GM13976 (cell line): ENCODE results near the gene OSBPL10.

ENCODE experiments used
- DNase-seq: peaks from one replicate; pipeline ENCODE4 v3.0.0; 2012; ENCODE audit warnings: low spot score
- in situ Hi-C: fragments of 300-500 bp; cut with MboI; formaldehyde crosslinking; loops from one replicate; pipeline ENCODE4 v1.12.0; 2022; ENCODE audit warnings: low sequenced_read_pairs, mixed read lengths, inconsistent platforms; ENCODE audit not compliant: unreplicated experiment
- TF ChIP-seq, protein P1 (sequence below): IDR thresholded peaks from 2 replicates; pipeline ENCODE4 v1.5.1; 2012; ENCODE audit warnings: borderline replicate concordance, mild to moderate bottlenecking; ENCODE audit not compliant: insufficient read depth; ENCODE audit errors: extremely low read depth, missing control alignments, control extremely low read depth

The OSBPL10 gene

GRCh38 chr3:31981206-31982181, at the start of gene OSBPL10, which contains the start of gene ZNF860:
Gene OSBPL10, minus strand, starts transcription at chr3:31981262. Its CDS starts 83 bp downstream, at chr3:31981179.
Gene ZNF860, plus strand, starts transcription at chr3:31981750. Its CDS starts 7,330 bp downstream, at chr3:31989080.
- in situ Hi-C loops = no loop called here
- TF ChIP-seq, protein P1, sequence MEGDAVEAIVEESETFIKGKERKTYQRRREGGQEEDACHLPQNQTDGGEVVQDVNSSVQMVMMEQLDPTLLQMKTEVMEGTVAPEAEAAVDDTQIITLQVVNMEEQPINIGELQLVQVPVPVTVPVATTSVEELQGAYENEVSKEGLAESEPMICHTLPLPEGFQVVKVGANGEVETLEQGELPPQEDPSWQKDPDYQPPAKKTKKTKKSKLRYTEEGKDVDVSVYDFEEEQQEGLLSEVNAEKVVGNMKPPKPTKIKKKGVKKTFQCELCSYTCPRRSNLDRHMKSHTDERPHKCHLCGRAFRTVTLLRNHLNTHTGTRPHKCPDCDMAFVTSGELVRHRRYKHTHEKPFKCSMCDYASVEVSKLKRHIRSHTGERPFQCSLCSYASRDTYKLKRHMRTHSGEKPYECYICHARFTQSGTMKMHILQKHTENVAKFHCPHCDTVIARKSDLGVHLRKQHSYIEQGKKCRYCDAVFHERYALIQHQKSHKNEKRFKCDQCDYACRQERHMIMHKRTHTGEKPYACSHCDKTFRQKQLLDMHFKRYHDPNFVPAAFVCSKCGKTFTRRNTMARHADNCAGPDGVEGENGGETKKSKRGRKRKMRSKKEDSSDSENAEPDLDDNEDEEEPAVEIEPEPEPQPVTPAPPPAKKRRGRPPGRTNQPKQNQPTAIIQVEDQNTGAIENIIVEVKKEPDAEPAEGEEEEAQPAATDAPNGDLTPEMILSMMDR = no peak
- peak; percentile 41 for DNase-seq

DNA sequence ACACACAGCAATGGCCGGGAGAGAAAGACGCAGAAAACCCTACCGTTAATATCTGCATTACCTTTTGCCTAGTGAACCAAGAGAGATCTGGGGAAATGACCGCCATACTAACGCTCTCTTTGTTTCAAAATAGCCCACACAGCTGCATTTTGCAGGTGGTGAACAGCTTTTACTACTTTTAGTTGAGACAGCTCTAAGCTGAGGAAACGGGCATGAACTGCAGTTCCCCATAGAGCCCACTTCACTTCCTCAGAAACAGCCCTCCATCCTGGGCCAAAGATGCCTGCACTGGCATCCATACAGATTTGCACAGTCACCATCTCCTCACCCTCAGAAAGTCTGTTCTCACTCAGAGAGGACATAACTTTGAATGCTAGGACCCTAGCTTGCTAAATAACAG, 45.5 kb upstream of the OSBPL10 start:
- TF ChIP-seq, protein P1 = no peak
- in situ Hi-C loops = no loop called here
- DNase-seq = no peak

DNA sequence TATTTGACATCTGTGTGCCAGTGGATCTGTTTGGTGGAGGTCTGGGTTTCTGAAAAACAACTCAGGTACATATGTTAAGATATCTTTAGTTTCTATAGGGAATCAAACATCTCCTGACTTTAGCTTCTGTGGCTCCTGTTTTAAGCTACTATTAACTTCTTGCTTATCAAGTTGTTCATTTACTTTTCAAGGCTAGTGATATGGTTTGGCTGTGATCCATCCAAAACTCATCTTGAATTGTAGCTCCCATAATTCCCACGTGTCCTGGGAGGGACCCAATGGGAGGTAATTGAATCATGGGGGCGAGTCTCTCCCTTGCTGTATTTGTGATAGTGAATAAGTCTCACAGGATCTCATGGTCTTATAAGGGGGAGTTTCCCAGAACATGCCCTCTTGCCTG, 41.9 kb upstream of the OSBPL10 start:
- in situ Hi-C loops = no loop called here
- TF ChIP-seq, protein P1 = no peak
- no peak for DNase-seq

DNA sequence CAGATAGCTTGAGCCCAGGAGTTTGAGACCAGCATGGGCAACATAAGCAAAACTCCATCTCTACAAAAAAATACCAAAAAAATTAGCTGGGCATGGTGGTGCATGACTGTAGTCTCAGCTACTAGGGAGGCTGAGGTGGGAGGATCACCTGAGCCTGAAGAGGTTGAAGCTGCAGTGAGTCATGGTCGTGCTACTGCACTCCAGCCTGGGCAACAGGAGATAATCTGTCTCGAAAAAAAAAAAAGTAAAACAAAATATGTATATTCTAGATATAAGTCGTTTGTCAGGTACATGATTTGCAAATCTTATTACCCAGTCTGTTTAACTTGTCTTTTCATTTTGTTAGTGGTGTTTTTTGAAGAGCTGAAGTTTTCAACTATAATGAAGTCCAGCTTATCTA, 40.7 kb upstream of the OSBPL10 start:
- no peak for DNase-seq
- TF ChIP-seq, protein P1 = no peak
- in situ Hi-C loops = no loop called here

- TF ChIP-seq, protein P1 = no peak
- DNase-seq = no peak
- in situ Hi-C loops = no loop called here
Measured at GRCh38 chr3:32021155-32021554, 40.1 kb upstream of the OSBPL10 start.

- in situ Hi-C loops = no loop called here
- peak; percentile 44 for DNase-seq
- TF ChIP-seq, protein P1 = no peak
Measured at GRCh38 chr3:32018757-32019564, 37.9 kb upstream of the OSBPL10 start.
